B cell (primary cell): ENCODE results near the gene TESK2. TPM values are rescaled to one million over a fixed set of nuclear protein-coding genes. Genes with fewer than 3 reads are reported as not detected.
"Not testable (repeated sequence)": the region's sequence is repeated elsewhere in the genome, so short reads cannot be mapped to it uniquely, and the experiment has no call there.

ENCODE experiments used
- ATAC-seq: fragments of 200-7000 bp; cut with Tn5 transposase; one replicate; pipeline ENCODE4 v1.10.0; 2021; ENCODE audit warnings: low read depth, mild to moderate bottlenecking, moderate number of reproducible peaks, moderate library complexity
- CTCF ChIA-PET: fragments of 350-600 bp; sonication (Branson Sonifier 250); formaldehyde crosslinking; loops from one replicate; lab custom pipeline; 2021; ENCODE audit warnings: antibody characterized with exemption, inconsistent platforms; lab: Charles Lee
- POLR2A ChIA-PET: fragments of 350-600 bp; sonication (Branson Sonifier 250); formaldehyde crosslinking; loops from one replicate; lab custom pipeline; 2021; ENCODE audit warnings: antibody characterized with exemption; lab: Charles Lee
- DNase-seq: peaks from one replicate; pipeline ENCODE4 v3.0.0; 2013
- H2AFZ ChIP-seq: 2 replicates; pipeline ENCODE4 v1.6.1; 2012; ENCODE audit warnings: mild to moderate bottlenecking, low read depth, low read length; ENCODE audit not compliant: insufficient read depth, poor library complexity, severe bottlenecking
- H3K27ac ChIP-seq, 2 donors: 1 replicate in 1 of 2; 2 replicates in 1 of 2; pipeline ENCODE4 v1.5.1; 2012 to 2013; ENCODE audit warnings: low read length in 2 of 2, mild to moderate bottlenecking in 2 of 2, moderate library complexity in 1 of 2
- H3K27me3 ChIP-seq, 4 experiments: fragments of 200-600 bp in 1 of 4; sonication (generic) in 1 of 4; replicated peaks in 1 of 4; 1 replicate in 2 of 4; 2 replicates in 2 of 4; pipeline versions ENCODE4 v1.6.1 to v1.7.0; 2013 to 2016; ENCODE audit warnings: low read length in 3 of 4, mild to moderate bottlenecking in 2 of 4, mixed read lengths in 1 of 4, moderate library complexity in 1 of 4; ENCODE audit not compliant: insufficient read depth in 4 of 4, control insufficient read depth in 3 of 4; ENCODE audit errors: control extremely low read depth in 1 of 4
- H3K36me3 ChIP-seq, 2 experiments: replicated peaks in 1 of 2; 1 replicate in 1 of 2; 2 replicates in 1 of 2; pipeline versions ENCODE4 v1.6.1 to v1.7.1; 2013; ENCODE audit warnings: low read length in 1 of 2; ENCODE audit not compliant: insufficient read depth in 2 of 2, control insufficient read depth in 1 of 2; ENCODE audit errors: control extremely low read depth in 1 of 2, extremely low read depth in 1 of 2
- H3K4me1 ChIP-seq, 2 donors: fragments of 200-600 bp in 1 of 2; sonication (generic) in 1 of 2; 1 replicate in 1 of 2; 2 replicates in 1 of 2; pipeline versions ENCODE4 v1.5.1 to v1.6.1; 2013 to 2017; ENCODE audit warnings: low read length in 2 of 2; ENCODE audit not compliant: control insufficient read depth in 2 of 2, insufficient read depth in 2 of 2
- H3K4me2 ChIP-seq: replicated peaks from 2 replicates; pipeline ENCODE3; 2012; ENCODE audit warnings: mild to moderate bottlenecking, low read depth, low read length; ENCODE audit not compliant: poor library complexity, severe bottlenecking
- H3K4me3 ChIP-seq, 5 experiments: fragments of 200-600 bp in 1 of 5; sonication (generic) in 1 of 5; 1 replicate in 3 of 5; 2 replicates in 2 of 5; pipeline versions ENCODE4 v1.5.1 to v1.7.0; 2011 to 2016; ENCODE audit warnings: low read length in 4 of 5, mild to moderate bottlenecking in 4 of 5, low read depth in 2 of 5, control low read depth in 1 of 5, moderate library complexity in 1 of 5; ENCODE audit not compliant: insufficient read depth in 1 of 5; ENCODE audit errors: control extremely low read depth in 1 of 5, extremely low read depth in 1 of 5
- H3K79me2 ChIP-seq: fragments of 200-600 bp; sonication (generic); one replicate; pipeline ENCODE4 v1.6.0; 2016; ENCODE audit warnings: low read length; ENCODE audit not compliant: control insufficient read depth, insufficient read depth
- H3K9ac ChIP-seq: fragments of 200-600 bp; sonication (generic); 2 replicates; pipeline ENCODE4 v1.6.1; 2017; ENCODE audit warnings: mild to moderate bottlenecking, low read length, moderate library complexity
- H3K9me3 ChIP-seq, 3 donors: one replicate each; pipeline versions ENCODE4 v1.6.1 to v1.7.1; 2013; ENCODE audit warnings: low read length in 2 of 3; ENCODE audit not compliant: control insufficient read depth in 2 of 3, insufficient read depth in 1 of 3; ENCODE audit errors: control extremely low read depth in 1 of 3
- H4K20me1 ChIP-seq: 2 replicates; pipeline ENCODE4 v1.6.0; 2012; ENCODE audit warnings: mild to moderate bottlenecking, low read length; ENCODE audit not compliant: insufficient read depth, control insufficient read depth, poor library complexity, severe bottlenecking
- H3K27ac Mint-ChIP-seq: one replicate; pipeline ENCODE4 v1.8.0; 2021; ENCODE audit warnings: mixed read lengths
- H3K27me3 Mint-ChIP-seq: one replicate; pipeline ENCODE4 v1.8.0; 2021; ENCODE audit warnings: mixed read lengths
- H3K4me1 Mint-ChIP-seq: one replicate; pipeline ENCODE4 v1.8.0; 2021; ENCODE audit warnings: mixed read lengths
- H3K4me3 Mint-ChIP-seq: one replicate; pipeline ENCODE4 v1.8.0; 2021; ENCODE audit warnings: mixed read lengths
- H3K9me3 Mint-ChIP-seq: one replicate; pipeline ENCODE4 v1.8.0; 2022; ENCODE audit warnings: mixed read lengths; ENCODE audit not compliant: insufficient read depth
- CTCF ChIP-seq: fragments of 200-600 bp; IDR thresholded peaks from one replicate; pipeline ENCODE4 v1.8.0; 2022; ENCODE audit warnings: antibody characterized with exemption, mild to moderate bottlenecking
- EZH2 ChIP-seq: IDR thresholded peaks from 2 replicates; pipeline ENCODE4 v1.6.1; 2012; ENCODE audit warnings: borderline replicate concordance, low read depth, mild to moderate bottlenecking, moderate library complexity, low read length; ENCODE audit not compliant: insufficient read depth, poor library complexity, severe bottlenecking
- WGBS: methylation state at CpG from one replicate; pipeline ENCODE4 v1.1.5; 2013; ENCODE audit warnings: missing lambda C conversion rate; ENCODE audit not compliant: insufficient coverage; 5-methylcytosine and 5-hydroxymethylcytosine counted together
- intact Hi-C: fragments of 100-400 bp; cut with micrococcal nuclease; formaldehyde crosslinking; loops from one replicate; pipeline ENCODE4 v1.10.0; 2022
- polyA plus RNA-seq: library from polyadenylated mRNA; depleted of rRNA; stranded (reverse); fragments of >200 nt; gene quantifications from 2 replicates; pipeline ENCODE4 v1.2.3, GENCODE V29; 2012
- total RNA-seq, 2 donors: library from RNA; stranded (reverse); fragments of 120-200 nt in 1 of 2; gene quantifications; 1 replicate in 1 of 2; 2 replicates in 1 of 2; pipeline versions ENCODE4 v1.2.3 to v1.2.4, GENCODE V29; 2013 to 2022

Gene TESK2
- total and polyA plus RNA-seq, 2 donors (not counting 1 experiment from before 2014, with no cell fraction given) = 21.7 to 27.0 TPM

GRCh38 chr1:45365051-45365450 is 125.9 kb downstream of the TESK2 start:
- CTCF ChIA-PET = interaction anchor here (0.7 to 2.1 kb wide), 3 partner anchors 38 to 203 kb away, joined by 3 to 12 read pairs (median 3); no protein-coding TSS in a partner anchor
- POLR2A ChIA-PET = interaction anchor here (0.6 to 0.8 kb wide), 4 partner anchors 31 to 205 kb away, joined by 3 to 5 read pairs (median 4); partner anchors contain the start of gene TESK2
- Mint-ChIP-seq H3K27ac (peak overlapping the region; percentile 54), H3K4me1 (peaks cover 21% of the 10 kb centered on the region), H3K9me3 (no peaks in the 10 kb centered on the region), H3K4me3 (no peak overlapping the region), H3K27me3 (no peaks in the 10 kb centered on the region)
- intact Hi-C loops = no loop called here
- Histone ChIP-seq H3K36me3 (peaks cover 0 to 2% of the 10 kb centered on the region in 2 experiments), H3K4me3 (no peak overlapping the region), H4K20me1 (no peaks in the 10 kb centered on the region), H3K79me2 (no peaks in the 10 kb centered on the region), H3K27ac (no peak overlapping the region), H2AFZ (no peak overlapping the region), H3K4me2 (no peak overlapping the region), H3K9ac (no peak overlapping the region), H3K27me3 (no peaks in the 10 kb centered on the region), H3K4me1 (peaks cover 5 to 6% of the 10 kb centered on the region in 2 donors), H3K9me3 (no peaks in the 10 kb centered on the region)
- WGBS = 87% methylated on average over 4 of the region's 6 CpGs
- ATAC-seq = no peak
- TF ChIP-seq EZH2 (no peak), CTCF (no peak)
- no peak for DNase-seq

- intact Hi-C loops = loop anchor here (5.0 kb wide), 1 partner anchor 48 kb away; no protein-coding TSS in a partner anchor
- ATAC-seq (no peak), DNase-seq (no peak)
- no peaks in the 10 kb centered on the region for H3K27me3 ChIP-seq
- ChIA-PET POLR2A (no interaction called here), CTCF (interaction anchor here (2.1 kb wide), 1 partner anchor 129 kb away, joined by 12 read pairs; no protein-coding TSS in a partner anchor)
- H2AFZ ChIP-seq = no peak overlapping the region
- no peak overlapping the region for H3K9ac ChIP-seq
- WGBS = 100% methylated on average over 1 of the region's 2 CpGs
- H4K20me1 ChIP-seq = no peaks in the 10 kb centered on the region
- H3K36me3 ChIP-seq = peaks cover 0 to 2% of the 10 kb centered on the region in 2 experiments
- Mint-ChIP-seq H3K27me3 (no peaks in the 10 kb centered on the region), H3K4me1 (peaks cover 23% of the 10 kb centered on the region), H3K9me3 (no peaks in the 10 kb centered on the region), H3K4me3 (no peak overlapping the region), H3K27ac (no peak overlapping the region)
- no peak overlapping the region for H3K4me2 ChIP-seq
- no peak overlapping the region for H3K27ac ChIP-seq
- no peaks in the 10 kb centered on the region for H3K79me2 ChIP-seq
- H3K4me1 ChIP-seq = peaks cover 7 to 12% of the 10 kb centered on the region in 2 donors
- H3K4me3 ChIP-seq = no peak overlapping the region
- no peaks in the 10 kb centered on the region for H3K9me3 ChIP-seq
- TF ChIP-seq EZH2 (no peak), CTCF (no peak)
Observed at GRCh38 chr1:45364294-45364693, 126.7 kb downstream of the TESK2 start.

GRCh38 chr1:45360981-45361380 is 130.0 kb downstream of the TESK2 start:
- H3K36me3 ChIP-seq, ATAC-seq, H3K4me2 ChIP-seq, H3K9me3 ChIP-seq, DNase-seq, H3K27ac ChIP-seq, H4K20me1 ChIP-seq, H3K4me3 Mint-ChIP-seq, H3K4me3 ChIP-seq, H2AFZ ChIP-seq, H3K9me3 Mint-ChIP-seq, H3K27me3 Mint-ChIP-seq, H3K9ac ChIP-seq, H3K79me2 ChIP-seq, H3K27me3 ChIP-seq: not testable (repeated sequence)
- WGBS = 96% methylated on average over 5 of the region's 7 CpGs
- POLR2A ChIA-PET = interaction anchor here (0.6 to 3.7 kb wide), 4 partner anchors 32 to 156 kb away, joined by 3 to 22 read pairs (median 9); partner anchors contain the start of gene TESK2
- Mint-ChIP-seq H3K4me1 (peaks cover 23% of the 10 kb centered on the region), H3K27ac (peak overlapping the region; percentile 65)
- CTCF ChIA-PET = interaction anchor here (0.7 to 12.2 kb wide), 25 partner anchors 9 to 347 kb away, joined by 3 to 478 read pairs (median 8); partner anchors contain the start of genes CCDC163, MMACHC, TESK2 and UROD
- peaks cover 7 to 12% of the 10 kb centered on the region in 2 donors for H3K4me1 ChIP-seq
- intact Hi-C loops = loop anchor here (1.0 to 5.0 kb wide), 2 partner anchors 51 to 209 kb away; no protein-coding TSS in a partner anchor
